Kidney (tissue), 14 donors: ENCODE data around the gene SEMA3C. TPM values are rescaled to one million over a fixed set of nuclear protein-coding genes. Genes with fewer than 3 reads are reported as not detected.

Source experiments
- DNase-seq, 5 donors: peaks; one replicate each; pipeline ENCODE4 v3.0.0-alpha.2; 2013 to 2020
- FAIRE-seq: peaks from 2 replicates; lab custom pipeline; 2012; peaks lifted over from hg19 to GRCh38; lab: Jason Lieb, UNC
- H3K27ac ChIP-seq, 2 donors: one replicate each; pipeline ENCODE4 v1.7.0; 2013; ENCODE audit warnings: low read depth in 2 of 2, low read length in 2 of 2, inconsistent platforms in 1 of 2
- H3K27me3 ChIP-seq: one replicate; pipeline ENCODE4 v1.7.1; 2013; ENCODE audit warnings: low read length, inconsistent platforms; ENCODE audit not compliant: control insufficient read depth, insufficient read depth
- H3K36me3 ChIP-seq, 3 donors: one replicate each; pipeline versions ENCODE4 v1.7.0 to v1.7.1; 2013; ENCODE audit warnings: low read length in 3 of 3, control low read depth in 1 of 3, inconsistent platforms in 1 of 3; ENCODE audit not compliant: insufficient read depth in 3 of 3, control insufficient read depth in 2 of 3
- H3K4me1 ChIP-seq, 3 donors: one replicate each; pipeline versions ENCODE4 v1.7.0 to v1.7.1; 2013; ENCODE audit warnings: low read length in 3 of 3, inconsistent platforms in 1 of 3, low read depth in 1 of 3; ENCODE audit not compliant: control insufficient read depth in 2 of 3, insufficient read depth in 2 of 3
- H3K4me3 ChIP-seq, 3 donors: one replicate each; pipeline versions ENCODE4 v1.7.0 to v1.8.1; 2013; ENCODE audit warnings: low read length in 3 of 3, control low read depth in 1 of 3, inconsistent platforms in 1 of 3
- H3K9ac ChIP-seq, 3 donors: one replicate each; pipeline versions ENCODE4 v1.7.0 to v1.7.1; 2013; ENCODE audit warnings: low read length in 3 of 3, control low read depth in 1 of 3, inconsistent platforms in 1 of 3
- H3K9me3 ChIP-seq, 3 donors: one replicate each; pipeline versions ENCODE4 v1.7.0 to v1.7.1; 2013; ENCODE audit warnings: low read length in 3 of 3, control low read depth in 1 of 3, inconsistent platforms in 1 of 3; ENCODE audit not compliant: control insufficient read depth in 2 of 3, insufficient read depth in 1 of 3
- CTCF ChIP-seq: IDR thresholded peaks from 3 replicates; pipeline ENCODE4 v1.5.1; 2012; ENCODE audit warnings: mild to moderate bottlenecking, moderate library complexity, borderline replicate concordance; ENCODE audit not compliant: insufficient read depth; ENCODE audit errors: extremely low read depth
- intact Hi-C: fragments of 100-400 bp; cut with DNase I; formaldehyde crosslinking; loops from one replicate; pipeline ENCODE4 v1.11.1; 2022
- polyA plus RNA-seq: library from polyadenylated mRNA; stranded (reverse); fragments of 350-450 nt; fragmentation: Illumina TruSeq; extraction: RNeasy Lipid Tissue Mini Kit (QIAGEN cat#74804); gene quantifications from one replicate; pipeline ENCODE4 v1.2.3, GENCODE V29; 2014; ENCODE audit warnings: low read depth, low replicate concordance; ENCODE audit not compliant: insufficient read depth
- total RNA-seq: library from RNA; stranded (reverse); fragmentation: NEBNext Ultra II Directional; extraction: Animal tissue kit (Norgen Biotek cat#: 25700); gene quantifications from one replicate; pipeline ENCODE4 v1.2.1, GENCODE V29; 2021
- donor health status: control.
- donor health status: control.
- donor health status: control.
- donor health status: control.
- donor health status: control.
- donor health status: DM: yes; HTN: yes; CAD: no.
- donor health status: Normal renal cell carcinoma (clear cell type).

The SEMA3C gene
- total and polyA plus RNA-seq, 2 donors from 2014 or later = 3.9 to 17.2 TPM

GRCh38 chr7:80699721-80700256 lies 219.1 kb downstream of the SEMA3C start:
- Histone ChIP-seq H3K36me3 (no peaks in the 10 kb centered on the region), H3K9me3 (no peaks in the 10 kb centered on the region), H3K27ac (no peak overlapping the region), H3K27me3 (no peaks in the 10 kb centered on the region), H3K4me1 (no peaks in the 10 kb centered on the region), H3K4me3 (no peak overlapping the region), H3K9ac (no peak overlapping the region)
- DNase-seq (peak in 1 of 5 donors; percentile 8), FAIRE-seq (no peak)
- intact Hi-C loops = loop anchor here (5.0 kb wide), 1 partner anchor 773 kb away; no protein-coding TSS in a partner anchor
- TF ChIP-seq CTCF = no peak

GRCh38 chr7:80699045-80699638 lies 219.7 kb downstream of the SEMA3C start:
- no peaks in the 10 kb centered on the region for H3K27me3 ChIP-seq
- H3K9ac ChIP-seq = no peak overlapping the region
- peak; percentile 68 for TF ChIP-seq CTCF
- FAIRE-seq (peak; percentile 96), DNase-seq (peak in 2 of 5 donors; percentile 68 to 70)
- no peak overlapping the region for H3K27ac ChIP-seq
- H3K36me3 ChIP-seq = no peaks in the 10 kb centered on the region
- intact Hi-C loops = no loop called here
- H3K9me3 ChIP-seq = no peaks in the 10 kb centered on the region
- no peak overlapping the region for H3K4me3 ChIP-seq
- H3K4me1 ChIP-seq = no peaks in the 10 kb centered on the region
